Ishikawa (cell line): ENCODE data around the gene CABP5.

Experiments used
- EP300 ChIP-seq: IDR thresholded peaks from 2 replicates; pipeline ENCODE4 v1.6.1; 2012; ENCODE audit warnings: borderline replicate concordance
- FOXM1 ChIP-seq: IDR thresholded peaks from 2 replicates; pipeline ENCODE4 v1.6.1; 2012; ENCODE audit warnings: low read depth, borderline replicate concordance
- USF1 ChIP-seq: IDR thresholded peaks from 2 replicates; pipeline ENCODE4 v1.6.1; 2012

- TF ChIP-seq EP300 (no peak), USF1 (no peak), FOXM1 (no peak)
Observed at GRCh38 chr19:48085076-48085475, 41.2 kb upstream of the CABP5 start.
